Gastroesophageal sphincter (tissue), 3 donors: ENCODE measurements around the gene WDR37.

Source experiments
- POLR2AphosphoS5 ChIP-seq: sonication (generic); formaldehyde crosslinking; IDR thresholded peaks from one replicate; pipeline ENCODE4 v1.6.1; 2017; ENCODE audit warnings: antibody characterized with exemption
- TF ChIP-seq, protein P1 (sequence below), 4 experiments: fragments of 200-600 bp in 2 of 4; fragments of 450-650 bp in 2 of 4; sonication (generic) in 1 of 4; IDR thresholded peaks; one replicate each; pipeline ENCODE4 v1.5.1; 2017 to 2019; ENCODE audit warnings: antibody characterized with exemption in 4 of 4, mild to moderate bottlenecking in 2 of 4, moderate library complexity in 2 of 4

DNA sequence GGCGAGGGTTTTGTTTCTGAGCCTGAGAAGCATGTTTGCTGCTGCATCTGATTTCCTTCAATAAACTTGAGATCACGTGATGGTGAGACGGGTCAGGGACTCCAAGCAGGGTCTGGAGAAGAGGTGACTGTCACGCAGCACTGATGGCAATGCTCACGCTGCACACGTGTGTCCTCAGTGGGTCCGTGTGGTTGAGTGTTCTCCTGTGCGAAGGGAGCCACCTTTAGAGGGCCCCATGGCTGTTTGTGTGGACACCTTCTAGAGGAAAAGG, 100.4 kb downstream of the WDR37 start:
- TF ChIP-seq, protein P1, sequence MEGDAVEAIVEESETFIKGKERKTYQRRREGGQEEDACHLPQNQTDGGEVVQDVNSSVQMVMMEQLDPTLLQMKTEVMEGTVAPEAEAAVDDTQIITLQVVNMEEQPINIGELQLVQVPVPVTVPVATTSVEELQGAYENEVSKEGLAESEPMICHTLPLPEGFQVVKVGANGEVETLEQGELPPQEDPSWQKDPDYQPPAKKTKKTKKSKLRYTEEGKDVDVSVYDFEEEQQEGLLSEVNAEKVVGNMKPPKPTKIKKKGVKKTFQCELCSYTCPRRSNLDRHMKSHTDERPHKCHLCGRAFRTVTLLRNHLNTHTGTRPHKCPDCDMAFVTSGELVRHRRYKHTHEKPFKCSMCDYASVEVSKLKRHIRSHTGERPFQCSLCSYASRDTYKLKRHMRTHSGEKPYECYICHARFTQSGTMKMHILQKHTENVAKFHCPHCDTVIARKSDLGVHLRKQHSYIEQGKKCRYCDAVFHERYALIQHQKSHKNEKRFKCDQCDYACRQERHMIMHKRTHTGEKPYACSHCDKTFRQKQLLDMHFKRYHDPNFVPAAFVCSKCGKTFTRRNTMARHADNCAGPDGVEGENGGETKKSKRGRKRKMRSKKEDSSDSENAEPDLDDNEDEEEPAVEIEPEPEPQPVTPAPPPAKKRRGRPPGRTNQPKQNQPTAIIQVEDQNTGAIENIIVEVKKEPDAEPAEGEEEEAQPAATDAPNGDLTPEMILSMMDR (IDR thresholded peaks at IDR 0.05) = no peak
- no peak for TF ChIP-seq POLR2AphosphoS5
